Eye (tissue), 1 donor: ENCODE measurements around the gene MPHOSPH9.
"Not testable (repeated sequence)": the region's sequence is repeated elsewhere in the genome, so short reads cannot be mapped to it uniquely, and the experiment has no call there.

ENCODE experiments used
- DNase-seq: peaks from one replicate; pipeline ENCODE4 v3.0.0-alpha.2; 2015

The MPHOSPH9 gene

DNA sequence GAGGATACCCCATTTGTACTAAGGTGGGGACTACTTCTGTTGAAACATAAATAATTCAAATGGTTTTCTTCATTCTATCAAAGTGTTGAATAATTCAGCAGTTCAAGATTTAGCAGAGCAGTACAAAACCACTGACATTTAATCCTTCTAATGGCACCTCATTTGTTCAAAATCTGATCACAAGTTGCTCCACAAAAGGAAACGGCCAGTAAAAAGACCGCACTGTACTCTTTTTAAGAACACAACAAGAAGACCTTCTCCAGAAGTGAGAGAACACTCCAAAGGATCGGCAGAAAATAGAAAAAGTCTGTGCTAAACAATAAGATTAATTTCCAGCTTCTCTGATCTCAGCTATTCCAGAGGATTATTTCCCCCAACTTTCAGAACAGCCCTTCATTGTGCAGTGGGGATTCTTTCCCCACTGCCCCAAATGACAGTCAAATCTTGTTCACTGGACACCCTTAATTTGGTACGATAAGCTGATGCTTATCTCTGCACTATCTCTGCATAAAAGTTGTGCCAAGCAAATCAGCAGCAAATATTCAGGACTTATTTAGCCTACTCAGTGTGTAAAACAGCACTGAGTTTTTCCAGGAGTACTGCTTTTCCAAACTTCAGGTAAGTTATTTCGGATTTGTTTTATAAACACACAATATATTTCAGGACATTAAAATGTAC, 5.2 kb downstream of the MPHOSPH9 start:
- peak; percentile 11 for DNase-seq

- no peak for DNase-seq
These were observed 7.5 kb downstream of the MPHOSPH9 start for GRCh38 chr12:123225443-123225842.

GRCh38 chr12:123223241-123223668, 9.7 kb downstream of the MPHOSPH9 start:
- DNase-seq, result no peak

- not testable (repeated sequence) for DNase-seq
These were observed 25.1 kb downstream of the MPHOSPH9 start for GRCh38 chr12:123207815-123208214.

DNA sequence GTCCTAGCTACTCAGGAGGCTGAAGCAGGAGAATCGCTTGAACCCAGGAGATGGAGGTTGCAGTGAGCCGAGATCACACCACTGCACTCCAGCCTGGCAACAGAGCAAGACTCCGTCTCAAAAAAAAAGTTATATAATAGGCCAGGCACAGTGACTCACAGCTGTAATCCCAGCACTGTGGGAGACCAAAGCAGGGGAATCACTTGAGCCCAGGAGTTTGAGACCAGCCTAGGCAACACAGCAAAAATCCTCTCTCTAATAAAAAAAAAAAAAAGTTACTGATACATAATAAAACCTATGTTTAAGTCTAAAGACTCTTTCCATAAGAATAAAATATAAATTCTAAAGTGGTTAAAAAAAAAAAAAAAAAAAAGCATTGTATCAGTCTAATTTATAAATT, 26.1 kb downstream of the MPHOSPH9 start:
- not testable (repeated sequence) for DNase-seq

DNA sequence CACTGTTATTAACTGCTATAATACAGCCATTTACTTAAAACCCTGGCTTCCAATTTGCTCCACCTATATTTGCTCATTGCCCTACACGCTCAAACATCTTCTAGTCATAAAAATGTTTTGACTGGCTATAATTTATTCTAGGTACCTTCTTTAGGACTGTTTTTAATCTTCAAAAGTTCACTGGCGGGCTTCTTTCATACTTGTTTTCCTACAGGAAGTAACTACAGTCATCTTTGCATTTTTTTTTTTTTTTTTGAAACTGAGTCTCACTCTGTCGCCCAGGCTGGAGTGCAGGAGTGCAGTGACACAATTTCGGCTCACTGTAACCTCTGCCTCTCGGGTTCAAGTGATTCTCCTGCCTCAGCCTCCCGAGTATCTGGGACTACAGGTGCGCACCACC, 32.5 kb downstream of the MPHOSPH9 start:
- DNase-seq, result no peak

DNA sequence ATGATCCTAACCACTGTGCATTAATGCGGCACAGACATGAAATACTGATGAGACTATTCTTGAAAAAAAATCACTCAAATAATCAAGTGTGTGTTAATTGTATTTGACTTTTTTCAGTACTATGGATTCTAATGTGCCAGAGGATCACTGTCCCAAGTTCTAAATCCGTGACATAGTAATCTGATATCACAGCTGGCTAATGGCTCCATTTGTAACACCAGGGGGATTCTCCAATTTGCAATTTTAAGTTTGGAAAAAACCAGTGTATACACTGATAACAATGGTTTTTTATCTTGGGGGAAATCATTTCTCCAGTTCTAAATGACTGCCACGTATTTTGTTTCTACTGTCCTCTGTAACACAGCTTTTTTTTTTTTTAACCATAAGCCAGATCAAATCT, 33.0 kb downstream of the MPHOSPH9 start:
- no peak for DNase-seq

DNA sequence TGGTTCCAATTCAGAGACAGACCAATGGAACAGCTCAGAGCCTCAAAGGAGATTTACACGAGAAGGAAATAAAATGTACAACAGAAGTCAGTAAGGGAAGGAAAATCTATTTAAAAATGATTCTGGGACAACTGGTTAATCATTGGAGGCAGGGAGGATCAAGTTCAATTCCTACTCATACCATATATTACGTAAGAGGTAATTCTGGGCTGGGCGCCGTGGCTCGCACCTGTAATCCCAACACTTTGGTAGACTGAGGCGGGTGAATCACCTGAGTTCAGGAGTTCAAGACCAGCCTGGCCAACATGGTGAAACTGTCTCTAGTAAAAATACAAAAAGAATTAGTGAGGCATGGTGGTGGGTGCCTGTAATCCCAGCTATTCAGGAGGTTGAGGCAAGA, 45.3 kb downstream of the MPHOSPH9 start:
- DNase-seq, result no peak

- DNase-seq, result no peak
These were observed 52.8 kb downstream of the MPHOSPH9 start for GRCh38 chr12:123180171-123180570.

DNA sequence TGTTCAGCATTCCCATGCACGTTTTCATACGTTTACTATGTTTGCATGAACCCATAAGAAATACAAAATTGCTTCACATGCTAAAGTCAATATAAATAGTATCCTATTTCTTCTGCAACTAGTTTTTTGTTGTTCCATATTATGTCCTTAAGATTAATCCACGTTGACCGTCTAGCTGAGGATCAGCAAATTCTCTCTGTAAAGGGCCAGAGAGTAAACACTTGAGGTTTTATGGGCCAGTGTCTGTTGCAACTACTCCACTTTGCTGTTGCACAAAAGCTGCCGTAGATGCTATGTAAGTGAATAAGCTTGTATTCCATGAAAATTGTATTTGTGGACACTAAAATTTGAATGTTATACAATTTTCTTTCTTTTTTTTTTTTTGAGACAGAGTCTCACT, 61.0 kb downstream of the MPHOSPH9 start:
- DNase-seq, result no peak

GRCh38 chr12:123167329-123167728, 65.6 kb downstream of the MPHOSPH9 start:
- no peak for DNase-seq

DNA sequence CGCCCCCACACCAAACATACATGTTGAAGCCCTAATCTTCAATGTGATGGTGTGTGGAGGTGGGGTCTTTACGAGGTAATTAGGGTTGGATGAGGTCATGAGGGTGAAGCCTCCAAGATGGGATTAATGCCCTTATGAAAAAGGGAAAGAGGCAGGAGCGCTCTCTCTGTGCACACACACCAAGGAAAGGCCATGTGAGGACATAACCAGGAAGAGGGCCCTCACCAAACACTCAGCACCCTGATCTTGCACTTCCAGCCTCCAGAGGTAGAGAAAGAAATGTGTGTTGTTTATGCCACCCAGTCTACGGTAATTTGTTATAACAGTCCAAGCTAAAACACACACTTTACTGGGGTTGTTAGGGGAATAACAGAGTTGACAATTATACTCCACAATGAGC, 67.4 kb downstream of the MPHOSPH9 start:
- no peak for DNase-seq

GRCh38 chr12:123164710-123165261, 68.2 kb downstream of the MPHOSPH9 start:
- no peak for DNase-seq

GRCh38 chr12:123164222-123164621, 68.7 kb downstream of the MPHOSPH9 start:
- no peak for DNase-seq

- DNase-seq, result peak; percentile 12
These were observed 69.7 kb downstream of the MPHOSPH9 start for GRCh38 chr12:123163227-123163626.

GRCh38 chr12:123160801-123161487, 72.0 kb downstream of the MPHOSPH9 start:
- DNase-seq, result no peak

DNA sequence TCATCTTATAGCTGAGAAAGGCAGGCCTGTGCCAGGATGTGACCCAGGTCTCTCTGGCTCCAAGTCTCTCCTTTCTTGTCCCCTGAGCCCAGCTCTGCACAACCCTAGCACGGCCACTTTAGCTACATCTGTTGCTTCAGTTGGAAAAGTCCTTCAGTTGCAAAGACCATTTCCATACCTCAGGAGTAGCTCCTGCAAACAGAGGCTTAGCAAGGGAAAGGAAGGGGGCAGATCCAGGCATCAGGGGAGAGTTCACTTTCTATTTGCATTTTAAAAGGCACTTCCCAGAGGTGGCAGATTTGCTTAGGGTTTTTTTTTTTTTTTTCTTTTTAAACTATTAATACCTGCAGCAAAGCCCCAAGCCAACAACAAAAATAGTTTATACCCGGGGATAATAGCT, 79.0 kb downstream of the MPHOSPH9 start:
- DNase-seq, result no peak

DNA sequence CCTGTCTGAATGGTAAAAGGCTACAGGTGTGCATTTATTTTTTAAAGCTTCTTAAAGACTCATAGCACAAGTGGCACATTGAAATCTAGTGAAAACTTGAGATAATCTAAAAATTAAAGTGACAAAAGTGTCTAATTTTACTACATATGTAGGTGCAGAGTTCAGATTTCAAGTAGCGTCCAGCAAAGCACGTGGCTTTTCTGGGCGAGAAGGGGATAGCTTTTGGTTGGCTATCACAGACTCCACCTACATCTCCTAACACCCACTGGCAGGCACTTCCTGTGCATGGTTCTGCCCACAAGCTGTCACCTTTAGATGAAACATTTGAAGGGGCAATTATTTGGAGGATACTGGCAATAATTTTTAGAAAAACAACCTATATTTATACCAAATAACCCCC, 80.1 kb downstream of the MPHOSPH9 start:
- no peak for DNase-seq

- peak; percentile 64 for DNase-seq
These were observed 81.2 kb downstream of the MPHOSPH9 start for GRCh38 chr12:123151457-123152454.

- peak; percentile 77 for DNase-seq
These were observed 82.0 kb downstream of the MPHOSPH9 start, which contains the start of gene PITPNM2 for GRCh38 chr12:123150744-123151456. Gene PITPNM2 (minus strand): TSS chr12:123151090. CDS start chr12:123034590, 116,500 bp downstream.

DNA sequence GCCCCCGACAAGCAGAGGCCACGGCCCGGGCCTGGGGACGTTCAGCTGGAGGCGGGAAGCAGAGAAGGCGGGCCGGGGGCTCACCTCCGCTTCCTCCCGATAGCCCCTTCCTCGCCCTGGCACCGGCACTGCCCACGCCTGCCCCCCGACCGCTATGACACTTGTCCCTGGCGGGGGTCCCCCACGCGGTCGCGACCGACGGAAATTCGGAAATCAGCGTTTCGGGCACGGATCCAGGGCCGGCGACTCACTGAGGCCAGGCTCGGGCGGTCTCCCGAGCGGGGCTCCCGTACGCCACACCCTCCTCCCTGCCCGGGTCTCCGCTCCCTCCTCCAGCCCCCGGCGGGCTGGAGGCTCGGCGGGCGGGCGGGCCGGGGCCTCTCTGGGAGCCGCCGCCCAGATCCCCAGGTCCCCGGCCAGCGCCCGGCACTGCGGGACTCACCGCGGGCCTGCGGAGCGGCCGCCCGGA, 82.6 kb downstream of the MPHOSPH9 start:
- DNase-seq, result peak; percentile 54
